DOHH2 (cell line): Measurements from ENCODE around the gene WAC.

Experiments used
- H3F3A ChIP-seq: fragments of 200-600 bp; sonication (generic), shearing (Covaris generic); 2 replicates; pipeline ENCODE4 v1.6.0; 2016; ENCODE audit warnings: antibody characterized with exemption, mild to moderate bottlenecking; ENCODE audit not compliant: control insufficient read depth, insufficient read depth
- H3K27ac ChIP-seq: fragments of 200-600 bp; sonication (generic); 2 replicates; pipeline ENCODE4 v1.5.1; 2014; ENCODE audit warnings: low read depth, mild to moderate bottlenecking, low read length, moderate library complexity
- H3K27me3 ChIP-seq: fragments of 200-600 bp; sonication (generic); 2 replicates; pipeline ENCODE4 v1.6.1; 2014; ENCODE audit warnings: mild to moderate bottlenecking, low read length, mixed read lengths; ENCODE audit not compliant: control insufficient read depth
- H3K36me3 ChIP-seq: fragments of 200-600 bp; sonication (generic); 2 replicates; pipeline ENCODE4 v1.6.1; 2014; ENCODE audit warnings: mild to moderate bottlenecking, low read length, moderate library complexity, mixed read lengths; ENCODE audit not compliant: control insufficient read depth
- H3K4me1 ChIP-seq: fragments of 200-600 bp; sonication (generic); 2 replicates; pipeline ENCODE4 v1.6.1; 2014; ENCODE audit warnings: mild to moderate bottlenecking, low read length, mixed read lengths; ENCODE audit not compliant: control insufficient read depth
- H3K4me2 ChIP-seq: fragments of 200-600 bp; sonication (generic); 2 replicates; pipeline ENCODE4 v1.6.0; 2014; ENCODE audit warnings: mild to moderate bottlenecking, low read length, moderate library complexity
- H3K4me3 ChIP-seq: fragments of 200-600 bp; sonication (generic); 2 replicates; pipeline ENCODE4 v1.5.1; 2014; ENCODE audit warnings: mild to moderate bottlenecking, low read length, mixed read lengths
- H3K79me2 ChIP-seq: fragments of 200-600 bp; sonication (generic); 2 replicates; pipeline ENCODE4 v1.6.1; 2014; ENCODE audit warnings: mild to moderate bottlenecking, low read length, mixed read lengths; ENCODE audit not compliant: control insufficient read depth
- H3K9me2 ChIP-seq: fragments of 200-600 bp; sonication (generic); replicated peaks from 2 replicates; pipeline ENCODE4 v1.6.1; 2014; ENCODE audit warnings: mild to moderate bottlenecking, low read length, mixed read lengths; ENCODE audit not compliant: control insufficient read depth
- H3K9me3 ChIP-seq: fragments of 200-600 bp; sonication (generic); 2 replicates; pipeline ENCODE4 v1.6.1; 2014; ENCODE audit warnings: antibody characterized with exemption, low read length, mixed read lengths; ENCODE audit not compliant: control insufficient read depth, insufficient read depth
- H4K20me1 ChIP-seq: fragments of 200-600 bp; sonication (generic); 2 replicates; pipeline ENCODE4 v1.6.0; 2014; ENCODE audit warnings: low read depth, mild to moderate bottlenecking, antibody characterized with exemption, low read length, moderate library complexity; ENCODE audit not compliant: control insufficient read depth, insufficient read depth
- CTCF ChIP-seq: fragments of 200-600 bp; sonication (generic); IDR thresholded peaks from one replicate; pipeline ENCODE4 v1.5.1; 2014; ENCODE audit warnings: antibody characterized with exemption, mild to moderate bottlenecking, low read depth, low read length; ENCODE audit not compliant: poor library complexity, severe bottlenecking
- EZH2phosphoT487 ChIP-seq: fragments of 200-600 bp; sonication (generic); IDR thresholded peaks from 2 replicates; pipeline ENCODE4 v1.6.1; 2017; ENCODE audit warnings: borderline replicate concordance, mild to moderate bottlenecking, antibody characterized with exemption, low read length, moderate library complexity, mixed read lengths

Gene WAC

GRCh38 chr10:28533571-28534304, 820 bp downstream of the WAC start:
- Histone ChIP-seq H3K4me3 (peak overlapping the region; percentile 80), H3K27ac (peak overlapping the region; percentile 59), H3K79me2 (peaks cover 89% of the 10 kb centered on the region), H3K9me2 (no peaks in the 10 kb centered on the region), H3F3A (no peaks in the 10 kb centered on the region), H3K27me3 (no peaks in the 10 kb centered on the region), H3K4me2 (peak overlapping the region; percentile 80), H3K4me1 (peaks cover 52% of the 10 kb centered on the region), H4K20me1 (peaks cover 32% of the 10 kb centered on the region), H3K9me3 (no peaks in the 10 kb centered on the region), H3K36me3 (peaks cover 71% of the 10 kb centered on the region)
- TF ChIP-seq CTCF: no peak
- no peak for TF ChIP-seq EZH2phosphoT487

- peaks cover 6% of the 10 kb centered on the region for H3F3A ChIP-seq
- no peak overlapping the region for H3K27ac ChIP-seq
- no peaks in the 10 kb centered on the region for H3K9me3 ChIP-seq
- peaks cover 64% of the 10 kb centered on the region for H3K4me1 ChIP-seq
- peaks cover 91% of the 10 kb centered on the region for H3K79me2 ChIP-seq
- peak overlapping the region; percentile 80 for H3K4me2 ChIP-seq
- H3K27me3 ChIP-seq: no peaks in the 10 kb centered on the region
- H3K4me3 ChIP-seq: no peak overlapping the region
- no peak for TF ChIP-seq CTCF
- no peak for TF ChIP-seq EZH2phosphoT487
- peaks cover 78% of the 10 kb centered on the region for H3K36me3 ChIP-seq
- H4K20me1 ChIP-seq: peaks cover 41% of the 10 kb centered on the region
- no peaks in the 10 kb centered on the region for H3K9me2 ChIP-seq
Measured at GRCh38 chr10:28535846-28536245, 2.9 kb downstream of the WAC start.

GRCh38 chr10:28538595-28538994, 5.7 kb downstream of the WAC start:
- no peaks in the 10 kb centered on the region for H3K27me3 ChIP-seq
- H3K36me3 ChIP-seq: peaks cover 99% of the 10 kb centered on the region
- H3K27ac ChIP-seq: no peak overlapping the region
- peaks cover 55% of the 10 kb centered on the region for H4K20me1 ChIP-seq
- H3K79me2 ChIP-seq: peaks cover 100% of the 10 kb centered on the region
- H3K4me3 ChIP-seq: no peak overlapping the region
- H3F3A ChIP-seq: peaks cover 6% of the 10 kb centered on the region
- TF ChIP-seq EZH2phosphoT487 (no peak), CTCF (no peak)
- H3K9me3 ChIP-seq: no peaks in the 10 kb centered on the region
- no peak overlapping the region for H3K4me2 ChIP-seq
- peaks cover 77% of the 10 kb centered on the region for H3K4me1 ChIP-seq
- H3K9me2 ChIP-seq: no peaks in the 10 kb centered on the region
